IMR-90 (cell line): ENCODE results near the gene ANKRD24. TPM values are rescaled to one million over a fixed set of nuclear protein-coding genes. Genes with fewer than 3 reads are reported as not detected.
"Not testable (repeated sequence)": the region's sequence is repeated elsewhere in the genome, so short reads cannot be mapped to it uniquely, and the experiment has no call there.

Experiments
- ATAC-seq: fragments of 200-7000 bp; cut with Tn5 transposase; 2 replicates; pipeline ENCODE4 v1.9.1; 2020; ENCODE audit warnings: low read depth, mild to moderate bottlenecking, moderate library complexity
- BruUV-seq: library from RNA; stranded (reverse); fragments of 400-500 nt; replicated peaks from 2 replicates; lab custom pipeline; 2021; lab: Mats Ljungman, UMichigan
- CTCF ChIA-PET: fragments of 300-600 bp; formaldehyde crosslinking; extraction: SDS; loops from one replicate; lab custom pipeline; 2021; ENCODE audit warnings: antibody characterized with exemption; lab: Yijun Ruan, JAX
- POLR2A ChIA-PET: fragments of 300-600 bp; sonication (Branson Sonifier 250); formaldehyde crosslinking; loops from one replicate; lab custom pipeline; 2022; ENCODE audit warnings: antibody characterized with exemption; ENCODE audit not compliant: unreplicated experiment; lab: Charles Lee
- DNase-seq: peaks from one replicate; pipeline ENCODE4 v3.0.0; 2013
- H2AFZ ChIP-seq: replicated peaks from 2 replicates; pipeline ENCODE3; 2013; ENCODE audit warnings: low read length, mild to moderate bottlenecking; ENCODE audit not compliant: poor library complexity
- H2AK5ac ChIP-seq: 2 replicates; pipeline ENCODE4 v1.6.1; 2013; ENCODE audit warnings: low read depth, low read length, inconsistent platforms
- H2AK9ac ChIP-seq: replicated peaks from 2 replicates; pipeline ENCODE3; 2013; ENCODE audit warnings: mild to moderate bottlenecking, low read depth, low read length, moderate library complexity; ENCODE audit not compliant: poor library complexity
- H2BK120ac ChIP-seq: 2 replicates; pipeline ENCODE4 v1.6.1; 2013; ENCODE audit warnings: low read depth, low read length, inconsistent platforms
- H2BK15ac ChIP-seq: 3 replicates; pipeline ENCODE4 v1.6.1; 2013; ENCODE audit warnings: low read depth, low read length, inconsistent platforms
- H2BK20ac ChIP-seq: 2 replicates; pipeline ENCODE4 v1.6.1; 2013; ENCODE audit warnings: low read depth, mild to moderate bottlenecking, inconsistent platforms, low read length, moderate library complexity
- H2BK5ac ChIP-seq: 2 replicates; pipeline ENCODE4 v1.6.1; 2013; ENCODE audit warnings: mild to moderate bottlenecking, low read depth, low read length, inconsistent platforms; ENCODE audit not compliant: poor library complexity, severe bottlenecking
- H3K14ac ChIP-seq: replicated peaks from 2 replicates; pipeline ENCODE4 v1.6.1; 2013; ENCODE audit warnings: low read depth, low read length, inconsistent platforms
- H3K18ac ChIP-seq: 2 replicates; pipeline ENCODE4 v1.6.1; 2013; ENCODE audit warnings: low read depth, low read length, control low read depth
- H3K23ac ChIP-seq: 2 replicates; pipeline ENCODE4 v1.6.1; 2013; ENCODE audit warnings: low read depth, low read length, inconsistent platforms
- H3K27ac ChIP-seq: 2 replicates; pipeline ENCODE4 v1.5.1; 2013; ENCODE audit warnings: mild to moderate bottlenecking, control low read depth, low read length; ENCODE audit not compliant: insufficient read depth
- H3K27me3 ChIP-seq: 2 replicates; pipeline ENCODE4 v1.6.1; 2013; ENCODE audit warnings: low read length; ENCODE audit not compliant: control insufficient read depth, insufficient read depth
- H3K36me3 ChIP-seq: 2 replicates; pipeline ENCODE4 v1.6.1; 2013; ENCODE audit warnings: low read length, mixed read lengths; ENCODE audit not compliant: control insufficient read depth, insufficient read depth
- H3K4ac ChIP-seq: 2 replicates; pipeline ENCODE4 v1.6.1; 2013; ENCODE audit warnings: low read depth, low read length, inconsistent platforms
- H3K4me1 ChIP-seq: 2 replicates; pipeline ENCODE4 v1.6.1; 2013; ENCODE audit warnings: low read length, mixed read lengths; ENCODE audit not compliant: control insufficient read depth, insufficient read depth
- H3K4me2 ChIP-seq: 2 replicates; pipeline ENCODE4 v1.6.1; 2013; ENCODE audit warnings: low read depth, mild to moderate bottlenecking, control low read depth, low read length, moderate library complexity
- H3K4me3 ChIP-seq: 2 replicates; pipeline ENCODE4 v1.5.1; 2013; ENCODE audit warnings: low read depth, mild to moderate bottlenecking, control low read depth, low read length, moderate library complexity; ENCODE audit not compliant: insufficient read depth
- H3K56ac ChIP-seq: 2 replicates; pipeline ENCODE4 v1.6.1; 2013; ENCODE audit warnings: low read length, inconsistent platforms; ENCODE audit not compliant: insufficient read depth; ENCODE audit errors: extremely low read depth
- H3K79me1 ChIP-seq, 2 experiments: 2 replicates each; pipeline ENCODE4 v1.6.1; 2013; ENCODE audit warnings: low read length in 2 of 2, inconsistent platforms in 1 of 2, low read depth in 1 of 2
- H3K9ac ChIP-seq: 2 replicates; pipeline ENCODE4 v1.6.1; 2013; ENCODE audit warnings: low read depth, low read length, control low read depth
- H3K9me1 ChIP-seq: 2 replicates; pipeline ENCODE4 v1.6.1; 2013; ENCODE audit warnings: low read length, inconsistent platforms; ENCODE audit not compliant: insufficient read depth
- H3K9me3 ChIP-seq: 2 replicates; pipeline ENCODE4 v1.6.1; 2013; ENCODE audit warnings: low read length; ENCODE audit not compliant: control insufficient read depth, insufficient read depth
- H4K20me1 ChIP-seq: 2 replicates; pipeline ENCODE4 v1.6.1; 2013; ENCODE audit warnings: low read length, inconsistent platforms; ENCODE audit not compliant: insufficient read depth
- H4K5ac ChIP-seq: 2 replicates; pipeline ENCODE4 v1.6.1; 2013; ENCODE audit warnings: mild to moderate bottlenecking, low read depth, low read length, control low read depth
- H4K8ac ChIP-seq, 2 experiments: 2 replicates each; pipeline ENCODE4 v1.6.1; 2013; ENCODE audit warnings: low read depth in 2 of 2, low read length in 2 of 2, control low read depth in 1 of 2, inconsistent platforms in 1 of 2
- H4K91ac ChIP-seq: 2 replicates; pipeline ENCODE4 v1.6.1; 2013; ENCODE audit warnings: low read depth, low read length, inconsistent platforms; ENCODE audit not compliant: insufficient read depth
- WGBS, 2 experiments: methylation state at CpG; one replicate each; pipeline versions ENCODE4 v1.1.5 to v1.1.7; 2013; ENCODE audit warnings: missing lambda C conversion rate in 2 of 2; ENCODE audit not compliant: insufficient read length in 1 of 2; ENCODE audit errors: extremely low coverage in 2 of 2; 5-methylcytosine and 5-hydroxymethylcytosine counted together
- dilution Hi-C: fragments of 300-500 bp; cut with HindIII; formaldehyde crosslinking; loops from one replicate; pipeline ENCODE4 v1.14.3; 2018; ENCODE audit warnings: low sequenced_read_pairs; ENCODE audit not compliant: unreplicated experiment
- in situ Hi-C: fragments of 300-500 bp; cut with MboI; formaldehyde crosslinking; loops from 3 replicates; pipeline ENCODE4 v1.14.3; 2019; ENCODE audit warnings: low sequenced_read_pairs, inconsistent platforms, mixed read lengths
- intact Hi-C: fragments of 100-400 bp; cut with micrococcal nuclease; formaldehyde crosslinking; loops from 2 replicates; pipeline ENCODE4 v1.10.0; 2022
- polyA plus RNA-seq, 3 experiments: library from polyadenylated mRNA; depleted of rRNA; stranded (reverse); fragments of >200 nt; gene quantifications; 2 replicates each; pipeline ENCODE4 v1.2.3, GENCODE V29; 2012; ENCODE audit warnings: low replicate concordance in 1 of 3
- total RNA-seq: library from RNA; depleted of rRNA; stranded (reverse); fragments of >200 nt; gene quantifications from 2 replicates; pipeline ENCODE4 v1.2.3, GENCODE V29; 2012

Gene ANKRD24
- total and polyA plus RNA-seq, 2 of the 4 experiments (the other 2 are of a cell fraction) = 0.18 to 0.21 TPM

DNA sequence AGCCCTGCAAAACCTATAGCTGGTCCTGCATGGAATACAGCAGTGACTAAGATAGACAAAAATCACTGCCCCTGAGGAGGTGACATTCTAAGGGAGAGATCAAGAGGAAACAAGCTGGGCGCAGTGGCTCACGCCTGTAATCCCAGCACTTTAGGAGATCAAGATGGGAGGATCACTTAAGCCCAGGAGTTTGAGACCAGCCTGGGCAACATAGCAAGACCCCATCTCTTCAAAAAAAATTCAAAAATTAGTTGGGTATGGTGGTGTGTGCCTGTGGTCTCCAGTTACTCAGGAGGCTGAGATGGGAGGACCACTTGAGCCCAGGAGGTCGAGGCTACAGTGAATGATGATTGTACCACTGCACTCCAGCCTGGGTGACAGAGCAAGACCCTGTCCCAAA is 10.0 kb downstream of the ANKRD24 start:
- H3K18ac ChIP-seq, H4K5ac ChIP-seq, in situ Hi-C loops, H3K23ac ChIP-seq, H2BK20ac ChIP-seq, H3K56ac ChIP-seq, ATAC-seq, H3K36me3 ChIP-seq, H2BK15ac ChIP-seq, intact Hi-C loops, H3K4me2 ChIP-seq, H2AK5ac ChIP-seq, DNase-seq, H2BK120ac ChIP-seq, H3K4me3 ChIP-seq, H4K20me1 ChIP-seq, CTCF ChIA-PET, H3K4ac ChIP-seq, dilution Hi-C loops, H2AFZ ChIP-seq, H2AK9ac ChIP-seq, POLR2A ChIA-PET, H4K8ac ChIP-seq, BruUV-seq, H2BK5ac ChIP-seq, H3K9ac ChIP-seq, H3K9me3 ChIP-seq, H3K9me1 ChIP-seq, H3K4me1 ChIP-seq, H4K91ac ChIP-seq, H3K14ac ChIP-seq, H3K79me1 ChIP-seq, H3K27ac ChIP-seq: not testable (repeated sequence)
- peaks cover 24% of the 10 kb centered on the region for H3K27me3 ChIP-seq
- WGBS, 2 experiments = no CpG with 5 or more reads among the region's 3 CpGs
